HG03175 (cell line): Measurements from ENCODE around the gene MDP1.
"Not testable (repeated sequence)": the region's sequence is repeated elsewhere in the genome, so short reads cannot be mapped to it uniquely, and the experiment has no call there.

ENCODE experiments used
- ATAC-seq: cut with Tn5 transposase; IDR thresholded peaks from one replicate; pipeline ENCODE4 v1.9.1; 2021; ENCODE audit warnings: mild to moderate bottlenecking, moderate library complexity; ENCODE audit not compliant: unreplicated experiment

MDP1 gene

GRCh38 chr14:24251880-24252288, 36.0 kb upstream of the MDP1 start:
- no peak for ATAC-seq

- no peak for ATAC-seq
These were observed 34.5 kb upstream of the MDP1 start for GRCh38 chr14:24250354-24250753.

- no peak for ATAC-seq
These were observed 33.6 kb upstream of the MDP1 start for GRCh38 chr14:24249230-24250021.

- no peak for ATAC-seq
These were observed 31.6 kb upstream of the MDP1 start for GRCh38 chr14:24247422-24247821.

- no peak for ATAC-seq
These were observed 30.9 kb upstream of the MDP1 start for GRCh38 chr14:24246765-24247212.

GRCh38 chr14:24245350-24245749, 29.5 kb upstream of the MDP1 start:
- not testable (repeated sequence) for ATAC-seq

- no peak for ATAC-seq
These were observed 27.5 kb upstream of the MDP1 start for GRCh38 chr14:24243336-24243836.

- peak; percentile 74 for ATAC-seq
These were observed 26.1 kb upstream of the MDP1 start for GRCh38 chr14:24241829-24242443.

- no peak for ATAC-seq
These were observed 24.4 kb upstream of the MDP1 start for GRCh38 chr14:24240110-24240918.

- no peak for ATAC-seq
These were observed 22.7 kb upstream of the MDP1 start for GRCh38 chr14:24238527-24239037.

- no peak for ATAC-seq
These were observed 22.3 kb upstream of the MDP1 start for GRCh38 chr14:24238123-24238522.

GRCh38 chr14:24237463-24237955, 21.6 kb upstream of the MDP1 start:
- ATAC-seq: no peak

GRCh38 chr14:24236689-24237462, 21.0 kb upstream of the MDP1 start:
- ATAC-seq: no peak

- ATAC-seq: no peak
These were observed 20.2 kb upstream of the MDP1 start for GRCh38 chr14:24235804-24236688.

- no peak for ATAC-seq
These were observed 18.5 kb upstream of the MDP1 start for GRCh38 chr14:24234095-24235005.

GRCh38 chr14:24233538-24233866, 17.6 kb upstream of the MDP1 start:
- no peak for ATAC-seq

GRCh38 chr14:24232645-24233537, 17.0 kb upstream of the MDP1 start, which contains the start of gene GMPR2:
Gene GMPR2, plus strand, starts transcription at chr14:24232929. Its CDS starts 325 bp downstream, at chr14:24233254.
- ATAC-seq: peak; percentile 46
